HG03175 (cell line): Measurements from ENCODE around the gene TLR9.
A peak's percentile ranks its signal among the peaks of the same experiment; 100 is the strongest.

Source experiments
- ATAC-seq: cut with Tn5 transposase; IDR thresholded peaks from one replicate; pipeline ENCODE4 v1.9.1; 2021; ENCODE audit warnings: mild to moderate bottlenecking, moderate library complexity; ENCODE audit not compliant: unreplicated experiment

Gene TLR9

DNA sequence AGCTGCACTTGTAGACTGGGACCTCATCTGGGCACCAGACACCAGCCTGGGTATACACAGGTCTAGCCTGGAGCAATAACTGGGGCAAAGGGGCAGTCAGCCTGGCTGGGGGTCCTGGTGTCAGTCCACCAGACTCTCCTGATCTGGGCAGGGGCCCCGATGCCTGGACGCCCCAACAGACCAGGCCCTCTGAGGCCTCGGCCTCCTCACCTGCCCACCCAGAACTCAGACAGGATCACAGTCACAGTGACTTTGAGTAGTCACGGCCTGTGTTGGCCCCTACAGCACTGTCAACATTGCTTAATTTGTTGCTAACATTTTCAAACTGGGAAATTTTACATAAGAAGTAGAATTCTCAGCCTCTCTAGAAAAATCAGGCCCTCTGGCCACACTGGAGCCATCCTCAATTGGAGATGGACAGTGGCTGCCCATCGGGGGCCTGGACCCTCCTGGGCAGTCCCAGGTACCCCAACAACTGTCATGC, 7.7 kb upstream of the TLR9 start:
- ATAC-seq: no peak

DNA sequence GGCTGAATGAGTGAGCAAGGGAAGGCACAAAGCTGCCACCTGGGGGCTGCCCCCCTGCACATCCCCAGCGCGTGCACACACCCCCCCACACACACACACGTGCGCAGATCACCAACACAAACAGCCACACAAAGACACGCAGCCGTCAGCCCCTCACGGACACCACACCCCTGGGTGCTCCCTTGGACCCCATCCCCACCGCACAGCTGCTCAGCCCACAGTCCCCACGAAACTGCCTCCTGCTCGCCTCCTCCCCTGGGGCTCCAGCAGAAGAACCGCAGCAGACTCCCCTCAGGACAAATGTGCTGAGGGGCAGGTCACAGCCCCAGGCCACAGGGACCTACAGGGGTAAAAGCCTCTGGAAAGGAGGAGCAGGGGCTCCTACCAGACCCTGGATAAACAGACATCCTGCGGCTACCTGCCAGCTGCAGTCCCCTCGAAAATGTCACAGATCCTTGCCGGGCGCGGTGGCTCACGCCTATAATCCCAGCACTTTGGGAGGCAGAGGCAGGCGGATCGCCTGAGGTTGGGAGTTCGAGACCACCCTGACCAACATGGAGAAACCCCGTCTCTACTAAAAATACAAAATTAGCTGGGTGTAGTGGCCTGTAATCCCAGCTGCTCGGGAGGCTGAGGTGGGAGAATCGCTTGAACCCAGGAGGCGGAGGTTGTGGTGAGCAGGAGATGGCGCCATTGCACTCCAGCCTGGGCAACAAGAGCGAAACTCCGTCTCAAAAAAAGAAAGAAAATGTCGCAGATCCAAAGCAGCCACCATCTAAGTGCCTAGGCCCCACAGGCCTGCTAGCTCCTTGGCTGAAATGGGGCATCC, 7.0 kb upstream of the TLR9 start:
- ATAC-seq: no peak

DNA sequence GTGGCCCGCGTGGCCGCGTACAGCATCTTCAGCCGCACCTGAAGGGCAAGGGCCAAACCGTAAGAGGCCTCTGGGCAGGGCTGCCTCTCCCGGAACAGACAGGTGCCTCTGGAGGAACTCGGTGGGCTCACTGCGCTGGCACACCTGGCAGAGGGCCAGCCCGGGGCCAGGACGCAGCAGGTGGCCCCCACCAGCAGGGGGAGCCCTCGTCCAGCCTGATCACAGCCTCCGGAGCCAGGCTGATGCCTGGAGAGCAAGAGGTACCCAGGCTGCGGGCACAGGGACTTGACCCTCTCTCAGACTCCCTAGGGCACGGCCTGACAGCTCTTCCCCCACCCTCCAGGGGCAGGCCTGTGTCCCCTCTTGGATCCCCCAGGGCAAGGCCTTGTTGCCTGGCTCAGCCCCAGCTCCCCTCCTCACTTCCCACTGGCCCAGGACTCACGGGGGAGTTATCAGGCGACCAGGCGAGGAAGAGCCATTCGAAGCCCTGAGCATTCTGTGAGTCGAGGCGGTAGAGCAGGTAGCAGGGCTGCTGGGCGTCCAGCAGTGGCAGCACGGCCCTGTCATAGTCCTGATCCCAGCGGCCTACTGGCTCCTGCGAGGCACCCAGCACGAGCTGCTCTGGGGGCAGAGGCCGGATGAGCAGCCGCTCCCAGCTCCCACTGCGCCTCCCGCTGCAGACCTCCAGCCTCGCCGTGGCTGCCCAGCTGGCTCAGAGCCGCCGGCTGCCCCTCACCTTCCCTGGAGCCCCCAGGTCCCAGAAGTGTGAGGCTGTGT, 6.2 kb upstream of the TLR9 start:
- no peak for ATAC-seq

DNA sequence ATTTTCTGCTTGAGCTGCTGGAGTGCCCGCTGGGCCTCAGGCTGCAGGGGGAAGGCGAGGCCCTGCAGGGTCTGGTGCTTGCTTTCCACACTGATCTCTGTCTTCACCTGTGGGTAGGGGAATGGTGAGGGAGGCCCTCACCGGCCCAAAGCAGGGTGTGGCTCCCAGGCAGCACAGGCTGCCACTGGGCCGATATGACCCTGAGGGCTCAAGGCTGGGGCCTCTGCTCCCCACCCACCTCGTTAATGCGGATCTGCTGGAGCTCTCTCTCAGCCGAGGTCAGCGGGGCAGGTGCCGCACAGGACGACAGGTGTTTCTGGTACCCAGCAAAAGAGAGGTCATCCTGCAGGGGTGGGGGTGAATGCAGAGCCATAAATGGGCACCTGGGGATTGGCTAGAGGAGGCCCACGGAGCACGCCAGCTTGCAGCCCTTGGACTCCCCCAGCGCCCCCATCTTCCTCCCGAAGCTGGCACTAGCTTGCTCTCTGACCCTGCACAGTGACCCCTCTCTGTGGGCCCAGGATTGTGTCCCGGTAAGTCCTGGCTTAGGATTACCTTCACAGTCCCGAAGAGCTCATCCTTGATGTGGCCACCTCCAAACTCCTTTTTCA, 5.5 kb upstream of the TLR9 start:
- ATAC-seq: no peak

DNA sequence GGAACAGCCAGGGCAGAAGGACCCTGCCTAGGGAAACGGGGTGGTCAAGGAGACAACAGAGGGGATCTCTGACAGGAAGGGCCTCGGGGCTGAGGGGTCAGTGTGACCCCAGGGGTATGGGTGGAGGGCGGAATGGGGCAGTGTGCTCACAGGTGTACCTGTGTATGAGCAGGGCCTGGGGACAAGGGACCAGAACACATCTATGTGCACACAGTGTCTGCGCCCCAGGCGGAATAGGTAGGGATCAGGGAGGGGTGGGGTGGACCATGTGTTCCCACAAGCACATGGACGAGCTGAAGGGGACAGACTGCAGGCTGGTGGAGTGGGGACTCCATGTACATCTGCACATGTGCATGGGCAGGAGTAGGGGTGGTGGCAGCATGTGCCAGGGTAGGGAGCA, 5.0 kb upstream of the TLR9 start:
- ATAC-seq: no peak

DNA sequence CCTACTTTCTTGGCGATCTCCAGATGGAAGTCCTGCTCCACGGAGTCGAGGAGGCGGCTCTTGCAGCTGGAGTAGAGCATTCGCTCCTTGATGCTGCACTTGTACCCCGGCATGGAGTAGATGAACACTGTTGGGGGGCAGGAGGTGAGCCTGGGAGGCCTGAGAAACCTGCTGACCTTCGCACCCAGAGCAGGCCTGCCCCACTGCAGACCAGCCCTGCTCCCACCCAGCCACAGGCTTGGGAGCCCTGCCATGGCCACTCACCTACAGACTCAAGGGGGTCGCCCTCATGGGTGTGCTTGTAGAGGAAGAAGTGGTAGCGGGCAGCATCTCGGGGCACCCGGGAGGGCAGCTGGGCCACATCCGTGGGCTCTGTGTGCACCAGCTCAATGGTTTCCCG, 4.2 kb upstream of the TLR9 start:
- ATAC-seq: no peak

DNA sequence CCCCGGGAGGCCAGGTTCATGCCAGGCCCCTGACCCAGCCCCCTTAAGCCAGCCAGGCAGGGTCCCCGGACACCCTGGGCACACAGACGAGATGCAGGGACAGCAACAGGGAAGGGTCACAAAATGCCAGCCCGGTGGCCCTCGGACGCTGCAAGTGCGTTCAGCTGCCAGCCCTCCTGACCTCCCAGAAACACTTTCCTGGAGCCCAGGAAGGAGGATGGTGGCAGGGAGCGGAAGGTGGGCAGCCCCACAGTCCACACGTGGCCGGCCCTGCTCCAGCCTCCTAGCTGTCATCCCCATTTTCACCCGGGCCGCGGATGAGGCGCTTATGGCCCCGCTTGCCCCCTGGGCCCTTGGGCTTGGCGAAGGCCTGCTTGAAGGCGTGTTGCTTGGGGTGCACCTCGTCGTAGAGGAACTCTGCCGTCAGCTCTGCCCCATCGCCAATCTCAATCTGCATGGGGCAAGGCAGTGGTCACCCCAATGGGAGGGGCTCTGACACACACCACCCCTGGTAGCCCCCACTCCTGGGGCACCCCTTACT, 3.4 kb upstream of the TLR9 start:
- no peak for ATAC-seq

DNA sequence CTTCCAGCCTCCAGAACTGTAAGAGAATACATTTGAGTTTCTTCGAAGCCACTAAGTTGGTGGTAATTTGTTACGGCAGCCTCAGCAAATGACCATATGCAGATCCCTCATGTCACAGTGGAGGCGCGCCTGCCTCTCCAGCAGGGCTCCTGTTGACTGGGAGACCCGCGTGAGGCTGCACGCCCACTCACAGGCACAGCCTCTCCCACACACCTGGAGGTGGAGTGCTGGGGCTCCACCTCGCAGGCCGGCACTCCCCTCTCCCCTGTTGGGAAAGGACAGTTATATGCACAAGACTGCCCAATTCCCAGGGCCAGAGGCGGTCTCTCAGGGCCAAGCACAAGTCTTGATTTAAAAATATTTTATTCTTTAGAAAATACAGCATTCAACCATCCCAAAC, 2.8 kb upstream of the TLR9 start:
- ATAC-seq: no peak

DNA sequence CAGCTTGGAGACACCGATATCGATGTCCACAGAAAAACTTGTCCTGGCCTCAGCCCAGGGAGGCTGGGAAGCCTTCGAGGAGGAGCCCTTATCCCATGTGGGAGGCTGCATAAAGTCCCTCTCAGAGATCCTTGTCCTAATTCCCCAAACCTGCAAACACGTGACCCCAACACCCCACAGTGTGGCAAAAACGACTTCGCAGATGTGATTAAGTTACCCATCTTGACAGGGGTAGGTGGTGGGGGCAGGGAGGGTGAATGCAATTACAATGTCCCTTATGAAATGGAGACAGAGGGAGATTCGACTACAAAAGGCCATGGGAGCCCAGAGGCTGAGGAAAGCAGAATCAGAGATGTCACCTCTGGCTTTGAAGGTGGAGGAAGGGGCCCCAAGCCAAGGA, 2.3 kb upstream of the TLR9 start:
- no peak for ATAC-seq

DNA sequence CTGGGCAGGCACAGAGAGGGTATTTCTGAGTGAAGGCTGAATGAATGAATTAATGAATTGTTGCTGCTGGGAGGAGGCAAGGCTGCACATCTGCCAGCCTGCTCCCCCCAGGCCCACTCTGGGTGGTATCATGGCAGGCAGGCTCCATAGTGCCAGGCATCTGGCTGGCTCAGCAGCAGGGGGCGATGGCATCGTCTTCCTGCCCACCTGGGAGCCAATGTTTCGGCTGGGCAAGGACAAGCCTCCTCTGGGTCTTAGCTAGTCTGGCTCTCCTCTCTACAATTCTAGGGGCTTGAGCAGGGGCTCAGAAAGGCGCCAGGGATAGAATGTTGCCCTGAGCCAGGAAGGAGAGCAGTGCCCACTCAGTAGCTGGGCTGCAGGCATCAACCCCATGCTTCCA, 1.7 kb upstream of the TLR9 start:
- no peak for ATAC-seq

DNA sequence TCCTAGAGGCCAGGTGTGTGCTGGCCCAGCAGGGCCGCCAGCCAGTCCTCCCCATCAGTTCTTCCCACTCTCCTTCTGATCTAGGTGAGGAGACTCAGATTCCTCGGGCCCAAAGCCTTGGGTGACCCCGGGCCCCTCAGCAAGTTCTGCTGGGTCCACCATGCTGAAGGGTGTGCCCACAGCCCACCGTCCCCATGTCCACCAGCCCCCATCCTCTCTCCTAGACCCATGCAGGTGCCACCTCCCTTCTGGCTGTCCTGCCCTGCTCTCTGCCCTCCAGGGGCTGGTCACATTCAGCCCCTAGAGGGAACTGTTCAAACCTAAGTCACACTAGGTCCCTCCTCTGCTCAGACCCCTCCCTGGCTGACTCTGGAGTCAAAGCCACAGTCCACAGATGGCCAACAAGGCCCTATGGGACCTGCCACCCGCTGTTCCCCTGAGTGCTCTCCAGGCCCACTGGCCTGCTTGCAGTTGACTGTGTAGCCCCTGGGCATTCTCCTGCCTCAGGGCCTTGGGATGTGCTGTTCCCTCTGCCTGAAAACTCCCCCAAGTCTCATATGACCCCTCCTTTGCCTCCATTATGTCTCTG, 878 bp upstream of the TLR9 start:
- no peak for ATAC-seq

DNA sequence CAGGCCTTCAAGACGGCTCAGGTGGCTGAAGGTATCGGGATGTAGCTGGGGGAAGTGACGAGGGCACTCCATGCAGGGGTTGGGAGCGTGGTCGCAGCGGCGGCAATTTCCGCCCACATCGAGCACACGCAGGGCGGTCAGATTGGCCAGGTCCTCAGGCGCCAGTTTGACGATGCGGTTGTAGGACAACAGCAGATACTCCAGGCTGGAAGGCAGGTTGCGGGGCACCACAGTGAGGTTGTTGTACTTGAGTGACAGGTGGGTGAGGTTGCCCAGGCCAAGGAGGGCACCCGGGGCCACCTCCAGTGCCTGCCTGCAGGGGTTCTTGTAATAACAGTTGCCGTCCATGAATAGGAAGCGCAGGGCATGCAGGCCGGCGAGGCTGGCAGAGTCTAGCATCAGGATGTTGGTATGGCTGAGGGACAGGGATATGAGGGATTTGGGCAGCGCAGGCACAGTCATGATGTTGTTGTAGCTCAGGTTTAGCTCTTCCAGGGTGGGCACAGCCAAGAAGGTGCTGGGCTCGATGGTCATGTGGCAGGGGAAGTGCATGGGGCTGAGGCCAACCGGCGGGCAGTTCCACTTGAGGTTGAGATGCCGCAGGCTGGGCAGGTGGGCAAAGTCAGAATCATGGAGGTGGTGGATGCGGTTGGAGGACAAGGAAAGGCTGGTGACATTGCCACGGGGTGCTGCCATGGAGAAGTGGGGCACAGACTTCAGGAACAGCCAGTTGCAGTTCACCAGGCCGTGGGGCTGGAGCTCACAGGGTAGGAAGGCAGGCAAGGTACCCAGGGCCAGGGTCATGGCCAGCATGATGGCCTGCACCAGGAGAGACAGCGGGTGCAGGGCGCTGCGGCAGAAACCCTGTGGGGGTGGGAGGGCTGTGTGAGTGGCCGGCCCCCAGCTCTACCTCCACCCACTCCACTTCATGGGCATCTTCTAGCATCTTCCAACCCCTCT, 1.7 kb downstream of the TLR9 start:
- no peak for ATAC-seq

DNA sequence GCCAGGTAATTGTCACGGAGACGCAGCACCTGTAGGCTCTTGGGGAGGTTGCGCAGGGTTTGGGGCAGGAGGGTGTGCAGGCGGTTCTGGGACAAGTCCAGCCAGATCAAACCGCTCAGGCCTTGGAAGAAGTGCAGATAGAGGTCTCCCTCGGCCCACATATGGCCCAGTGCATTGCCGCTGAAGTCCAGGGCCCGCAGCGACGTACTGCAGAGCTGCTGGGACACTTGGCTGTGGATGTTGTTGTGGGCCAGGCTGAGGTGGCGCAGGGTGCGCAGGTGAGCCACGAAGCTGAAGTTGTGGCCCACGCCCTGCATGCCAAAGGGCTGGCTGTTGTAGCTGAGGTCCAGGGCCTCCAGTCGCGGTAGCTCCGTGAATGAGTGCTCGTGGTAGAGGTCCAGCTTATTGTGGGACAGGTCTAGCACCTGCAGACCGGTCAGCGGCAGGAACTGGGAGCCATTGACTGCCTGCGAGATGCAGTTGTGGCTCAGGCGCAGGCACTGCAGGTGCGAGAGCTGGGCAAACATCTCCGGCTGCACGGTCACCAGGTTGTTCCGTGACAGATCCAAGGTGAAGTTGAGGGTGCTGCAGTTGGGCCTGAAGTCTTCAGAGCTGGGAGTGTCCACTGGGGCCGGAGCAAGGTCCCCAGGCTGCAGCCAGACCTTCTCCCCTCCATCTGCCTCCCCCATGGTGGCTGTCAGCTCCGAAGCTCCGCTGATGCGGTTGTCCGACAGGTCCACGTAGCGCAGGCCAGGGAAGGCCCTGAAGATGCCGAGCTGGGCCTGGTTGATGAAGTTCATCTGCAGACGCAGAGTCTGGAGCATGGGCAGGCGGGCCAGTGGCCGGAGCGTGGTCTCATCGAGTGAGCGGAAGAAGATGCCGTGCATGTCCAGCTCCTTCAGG, 2.9 kb downstream of the TLR9 start:
- ATAC-seq: no peak

DNA sequence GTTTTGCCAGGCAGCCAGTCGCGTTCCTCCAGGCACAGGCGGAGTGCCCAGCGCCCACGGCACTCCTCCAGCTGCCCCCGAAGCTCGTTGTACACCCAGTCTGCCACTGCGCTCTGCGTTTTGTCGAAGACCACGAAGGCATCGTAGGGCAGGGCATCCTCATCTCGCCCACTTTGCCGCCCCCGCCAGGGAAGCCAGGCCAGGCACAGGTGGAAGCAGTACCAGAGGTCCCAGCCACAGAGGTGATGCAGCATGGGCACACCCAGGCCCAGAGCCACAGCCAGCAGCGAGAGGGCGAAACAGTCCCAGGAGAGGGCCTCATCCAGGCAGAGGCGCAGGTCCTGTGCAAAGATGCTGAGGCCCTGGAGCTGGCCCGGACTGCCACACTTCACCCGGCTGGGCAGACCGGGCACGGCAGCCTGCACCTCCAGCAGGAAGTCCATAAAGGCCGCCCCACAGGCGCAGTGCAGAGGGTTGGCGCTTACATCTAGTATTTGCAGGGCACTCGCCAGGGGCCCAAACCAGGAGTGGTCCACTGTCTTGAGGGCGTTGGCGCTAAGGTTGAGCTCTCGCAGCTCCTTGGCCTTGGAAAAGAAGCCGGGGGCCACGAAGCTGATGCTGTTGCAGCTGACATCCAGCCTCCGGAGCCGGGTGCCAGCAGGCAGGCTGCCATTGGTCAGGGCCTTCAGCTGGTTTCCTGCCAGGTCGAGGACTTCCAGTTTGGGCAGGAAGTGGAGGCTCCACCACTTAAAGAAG, 3.7 kb downstream of the TLR9 start:
- no peak for ATAC-seq

DNA sequence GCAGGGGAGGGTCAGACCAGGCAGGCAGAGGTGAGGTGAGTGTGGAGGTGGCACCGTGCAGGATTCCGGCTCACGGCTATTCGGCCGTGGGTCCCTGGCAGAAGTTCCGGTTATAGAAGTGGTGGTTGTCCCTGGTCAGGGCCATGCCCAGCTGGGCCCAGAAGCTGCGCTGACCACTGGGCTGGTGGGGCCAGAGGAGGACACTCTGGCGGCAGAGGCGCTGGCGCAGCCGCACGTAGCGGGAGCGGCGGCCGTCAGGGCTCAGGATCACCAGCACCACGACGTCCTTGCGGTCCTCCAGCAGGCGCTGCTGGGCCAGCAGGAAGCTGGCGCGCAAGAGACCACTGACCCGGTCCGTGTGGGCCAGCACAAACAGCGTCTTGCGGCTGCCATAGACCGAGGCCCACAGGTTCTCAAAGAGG, 4.3 kb downstream of the TLR9 start:
- no peak for ATAC-seq

DNA sequence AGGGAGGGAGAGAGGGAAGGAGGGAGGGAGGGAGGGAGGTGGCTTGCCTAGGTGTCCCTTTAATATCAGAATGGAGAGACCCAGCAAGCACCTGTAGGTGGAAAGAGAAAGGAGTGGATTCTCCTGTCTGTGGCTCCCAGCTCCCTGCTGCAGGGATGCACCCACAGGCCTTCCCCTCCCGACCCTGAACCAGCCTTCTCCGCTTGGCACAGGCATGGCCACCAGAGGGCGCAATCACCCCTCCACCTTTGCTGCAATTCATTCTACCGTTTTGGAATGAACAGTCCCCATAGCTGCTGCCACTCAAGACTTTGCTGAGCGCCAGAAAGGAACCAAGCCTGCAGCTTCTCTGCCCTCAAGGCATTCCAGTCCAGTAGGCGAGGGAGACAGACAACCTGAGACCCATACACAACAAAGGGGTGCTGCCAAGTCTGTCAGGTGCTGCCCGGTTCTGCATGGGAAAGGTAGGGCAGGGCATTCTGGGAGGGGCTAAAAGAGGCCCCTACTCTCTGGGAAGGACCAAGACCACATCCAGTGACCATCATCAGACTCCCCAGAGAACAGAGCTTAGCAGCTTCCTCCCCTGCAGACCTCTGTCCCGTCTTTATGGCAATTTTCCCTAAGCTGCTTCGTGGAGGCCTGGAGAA, 4.9 kb downstream of the TLR9 start:
- peak; percentile 63 for ATAC-seq

DNA sequence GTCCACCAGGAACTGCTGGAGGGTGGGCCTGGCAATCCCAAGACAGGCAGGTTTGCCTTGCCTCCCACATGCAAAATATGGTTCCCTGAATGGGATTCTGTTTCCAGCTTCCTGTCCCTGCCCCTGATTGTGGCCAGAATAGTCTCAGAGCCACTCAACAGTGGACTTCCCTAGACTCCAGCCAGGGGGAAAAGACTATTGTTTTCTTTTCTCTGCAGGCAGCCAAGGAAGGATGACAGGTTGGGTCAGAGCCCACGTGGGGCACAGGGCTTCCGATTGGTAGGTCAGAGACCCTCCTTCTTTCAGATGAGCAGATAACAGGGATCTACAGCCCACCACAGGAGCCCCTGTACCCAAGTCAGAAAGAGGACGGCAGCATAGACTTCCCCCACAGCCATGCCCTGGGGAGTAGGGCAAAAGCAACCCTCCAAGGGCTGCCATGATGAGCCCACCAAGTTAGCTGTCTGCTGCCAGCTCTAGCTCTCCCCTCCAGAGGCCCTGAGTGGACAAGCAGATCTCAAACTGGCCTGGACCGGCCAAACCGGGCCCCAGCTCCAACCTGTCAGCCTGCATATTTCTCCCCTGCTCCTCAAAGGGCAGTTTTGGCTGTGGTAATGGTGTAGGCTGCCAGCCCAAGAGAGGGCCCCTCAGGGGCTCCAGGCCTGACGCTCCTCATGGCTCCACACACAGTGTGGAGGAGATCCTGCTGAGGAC, 6.4 kb downstream of the TLR9 start:
- no peak for ATAC-seq
